CD14-positive monocyte (primary cell): ENCODE measurements around the gene ATP6V0B. TPM values are rescaled to one million over a fixed set of nuclear protein-coding genes. Genes with fewer than 3 reads are reported as not detected.

Experiments
- DNase-seq, 3 donors: peaks; one replicate each; pipeline ENCODE4 v3.0.0-alpha.2; 2011 to 2022
- H2AFZ ChIP-seq: 2 replicates; pipeline ENCODE4 v1.6.0; 2012; ENCODE audit warnings: mild to moderate bottlenecking, low read depth, low read length, inconsistent platforms; ENCODE audit not compliant: insufficient read depth, poor library complexity, severe bottlenecking
- H3K27ac ChIP-seq, 2 donors: 1 replicate in 1 of 2; 2 replicates in 1 of 2; pipeline ENCODE4 v1.5.1; 2012 to 2013; ENCODE audit warnings: low read length in 2 of 2, control low read depth in 1 of 2, inconsistent platforms in 1 of 2, low read depth in 1 of 2, mild to moderate bottlenecking in 1 of 2
- H3K27me3 ChIP-seq, 2 donors: one replicate each; pipeline versions ENCODE4 v1.6.0 to v1.6.1; 2011 to 2013; ENCODE audit warnings: low read length in 2 of 2; ENCODE audit not compliant: control insufficient read depth in 2 of 2, insufficient read depth in 2 of 2
- H3K36me3 ChIP-seq, 2 donors: replicated peaks in 1 of 2; 1 replicate in 1 of 2; 2 replicates in 1 of 2; pipeline versions ENCODE4 v1.5.1 to v1.6.1; 2012 to 2013; ENCODE audit warnings: low read length in 2 of 2, control low read depth in 1 of 2, inconsistent platforms in 1 of 2, mild to moderate bottlenecking in 1 of 2; ENCODE audit not compliant: insufficient read depth in 2 of 2, control insufficient read depth in 1 of 2
- H3K4me1 ChIP-seq, 2 donors: 1 replicate in 1 of 2; 2 replicates in 1 of 2; pipeline versions ENCODE4 v1.5.1 to v1.6.1; 2012 to 2013; ENCODE audit warnings: low read length in 2 of 2, control low read depth in 1 of 2, inconsistent platforms in 1 of 2, mild to moderate bottlenecking in 1 of 2, moderate library complexity in 1 of 2; ENCODE audit not compliant: insufficient read depth in 2 of 2, control insufficient read depth in 1 of 2
- H3K4me2 ChIP-seq: replicated peaks from 2 replicates; pipeline ENCODE3; 2012; ENCODE audit warnings: low read length, moderate library complexity, mild to moderate bottlenecking; ENCODE audit not compliant: poor library complexity, severe bottlenecking; ENCODE audit errors: extremely low read depth
- H3K4me3 ChIP-seq, 3 experiments: fragments of 200-600 bp in 1 of 3; sonication (generic) in 1 of 3; replicated peaks in 1 of 3; 1 replicate in 2 of 3; 2 replicates in 1 of 3; pipeline ENCODE4 v1.5.1; 2011 to 2013; ENCODE audit warnings: low read length in 3 of 3, mild to moderate bottlenecking in 3 of 3, control low read depth in 2 of 3, low read depth in 2 of 3, inconsistent platforms in 1 of 3, moderate library complexity in 1 of 3
- H3K79me2 ChIP-seq: 2 replicates; pipeline ENCODE4 v1.6.0; 2012; ENCODE audit warnings: mild to moderate bottlenecking, control low read depth, inconsistent platforms, low read length, moderate library complexity; ENCODE audit not compliant: insufficient read depth
- H3K9ac ChIP-seq: 2 replicates; pipeline ENCODE4 v1.6.0; 2017; ENCODE audit warnings: low read length, mild to moderate bottlenecking; ENCODE audit not compliant: insufficient read depth, poor library complexity, severe bottlenecking
- H3K9me3 ChIP-seq, 2 donors: replicated peaks in 1 of 2; 1 replicate in 1 of 2; 2 replicates in 1 of 2; pipeline versions ENCODE4 v1.5.1 to v1.6.1; 2012 to 2013; ENCODE audit warnings: low read length in 2 of 2, control low read depth in 1 of 2; ENCODE audit not compliant: control insufficient read depth in 1 of 2, insufficient read depth in 1 of 2
- H4K20me1 ChIP-seq: 2 replicates; pipeline ENCODE4 v1.6.0; 2012; ENCODE audit warnings: mild to moderate bottlenecking, low read length, control low read depth, moderate library complexity; ENCODE audit not compliant: insufficient read depth
- H3K27ac Mint-ChIP-seq, 7 donors: one replicate each; pipeline ENCODE4 v1.8.0; 2020; ENCODE audit warnings: mild to moderate bottlenecking in 7 of 7, mixed read lengths in 7 of 7, moderate library complexity in 6 of 7, inconsistent platforms in 2 of 7
- H3K27me3 Mint-ChIP-seq, 3 donors: one replicate each; pipeline ENCODE4 v1.8.0; 2021 to 2022; ENCODE audit warnings: low read depth in 3 of 3, mild to moderate bottlenecking in 3 of 3, mixed read lengths in 3 of 3, moderate library complexity in 3 of 3, inconsistent platforms in 1 of 3
- H3K36me3 Mint-ChIP-seq, 2 donors: one replicate each; pipeline ENCODE4 v1.8.0; 2020; ENCODE audit warnings: mixed read lengths in 2 of 2, inconsistent platforms in 1 of 2, mild to moderate bottlenecking in 1 of 2
- H3K4me1 Mint-ChIP-seq: one replicate; pipeline ENCODE4 v1.8.0; 2020; ENCODE audit warnings: mild to moderate bottlenecking, mixed read lengths
- H3K4me3 Mint-ChIP-seq, 2 donors: one replicate each; pipeline ENCODE4 v1.8.0; 2020; ENCODE audit warnings: mild to moderate bottlenecking in 2 of 2, mixed read lengths in 2 of 2, moderate library complexity in 1 of 2
- H3K9me3 Mint-ChIP-seq, 7 donors: one replicate each; pipeline ENCODE4 v1.8.0; 2020 to 2022; ENCODE audit warnings: mixed read lengths in 7 of 7, mild to moderate bottlenecking in 6 of 7, moderate library complexity in 6 of 7, inconsistent platforms in 2 of 7
- CTCF ChIP-seq: fragments of 200-600 bp; IDR thresholded peaks from one replicate; pipeline ENCODE4 v1.8.0; 2022; ENCODE audit warnings: antibody characterized with exemption, mild to moderate bottlenecking
- WGBS: methylation state at CpG from one replicate; pipeline ENCODE4 v1.1.5; 2013; ENCODE audit warnings: missing lambda C conversion rate; ENCODE audit not compliant: insufficient coverage; 5-methylcytosine and 5-hydroxymethylcytosine counted together
- intact Hi-C, 2 donors: fragments of 100-400 bp; cut with micrococcal nuclease; formaldehyde crosslinking; loops; one replicate each; pipeline versions ENCODE4 v1.15.0 to v1.15.1; 2023
- polyA plus RNA-seq, 3 donors: library from polyadenylated mRNA; depleted of rRNA in 1 of 3; unstranded in 2 of 3; stranded (reverse) in 1 of 3; fragments of 300-500 nt in 2 of 3; fragments of >200 nt in 1 of 3; fragmentation: Illumina TruSeq in 2 of 3; gene quantifications; 1 replicate in 2 of 3; 2 replicates in 1 of 3; pipeline ENCODE4 v1.2.3, GENCODE V29; 2012 to 2021

ATP6V0B gene
- polyA plus RNA-seq, 3 donors = 465 to 1,219 (median 954) TPM

- H4K20me1 ChIP-seq = peaks cover 32% of the 10 kb centered on the region
Observed at GRCh38 chr1:43981135-43981491, 6.4 kb downstream of the ATP6V0B start.

GRCh38 chr1:43981636-43982035 lies 6.9 kb downstream of the ATP6V0B start:
- Histone ChIP-seq H3K4me1 (peaks cover 37 to 53% of the 10 kb centered on the region in 2 donors), H3K27me3 (no peaks in the 10 kb centered on the region), H2AFZ (no peak overlapping the region), H3K4me3 (no peak overlapping the region), H4K20me1 (peaks cover 27% of the 10 kb centered on the region), H3K4me2 (no peak overlapping the region), H3K9ac (no peak overlapping the region), H3K9me3 (no peaks in the 10 kb centered on the region), H3K79me2 (peaks cover 16% of the 10 kb centered on the region), H3K36me3 (peaks cover 12 to 18% of the 10 kb centered on the region in 2 donors), H3K27ac (no peak overlapping the region)
- no peak for DNase-seq
- intact Hi-C loops = no loop called here
- TF ChIP-seq CTCF = no peak
- peaks cover 4 to 6% (median 4%) of the 10 kb centered on the region in 3 donors for H3K27me3 Mint-ChIP-seq
- H3K36me3 Mint-ChIP-seq = peaks cover 22 to 26% of the 10 kb centered on the region in 2 donors
- WGBS = 93% methylated on average over 12 of the region's 20 CpGs
- H3K4me1 Mint-ChIP-seq = peaks cover 52% of the 10 kb centered on the region
- H3K27ac Mint-ChIP-seq = no peak overlapping the region
- H3K9me3 Mint-ChIP-seq = peaks cover 0 to 2% (median 0%) of the 10 kb centered on the region in 7 donors
- no peak overlapping the region for H3K4me3 Mint-ChIP-seq

More at GRCh38 chr1:43981135-43981491, 6.4 kb downstream of the ATP6V0B start:
- no peak overlapping the region for H3K9ac ChIP-seq
- H3K36me3 Mint-ChIP-seq = peaks cover 27 to 31% of the 10 kb centered on the region in 2 donors
- H3K27ac ChIP-seq = no peak overlapping the region
- H2AFZ ChIP-seq = no peak overlapping the region
- DNase-seq = no peak
- peaks cover 22% of the 10 kb centered on the region for H3K79me2 ChIP-seq
- H3K4me1 ChIP-seq = peaks cover 42 to 58% of the 10 kb centered on the region in 2 donors
- H3K4me2 ChIP-seq = no peak overlapping the region
- peaks cover 57% of the 10 kb centered on the region for H3K4me1 Mint-ChIP-seq
- no peak overlapping the region for H3K4me3 ChIP-seq
- peaks cover 0 to 2% (median 0%) of the 10 kb centered on the region in 7 donors for H3K9me3 Mint-ChIP-seq
- intact Hi-C loops = no loop called here
- peaks cover 4 to 6% (median 4%) of the 10 kb centered on the region in 3 donors for H3K27me3 Mint-ChIP-seq
- H3K27me3 ChIP-seq = no peaks in the 10 kb centered on the region
- no peak overlapping the region for H3K4me3 Mint-ChIP-seq
- H3K27ac Mint-ChIP-seq = no peak overlapping the region
- H3K9me3 ChIP-seq = no peaks in the 10 kb centered on the region
- TF ChIP-seq CTCF = no peak
- WGBS = 86% methylated on average over 19 of the region's 20 CpGs
- peaks cover 17 to 23% of the 10 kb centered on the region in 2 donors for H3K36me3 ChIP-seq
